Neural cell (in vitro differentiated cells): Measurements from ENCODE around the gene ZNF729. TPM values are rescaled to one million over a fixed set of nuclear protein-coding genes. Genes with fewer than 3 reads are reported as not detected.

Source experiments
- H2AFZ ChIP-seq: fragments of 200-600, 300-800 bp; sonication (generic), shearing (Covaris generic); 2 replicates; pipeline ENCODE4 v1.6.0; 2014; ENCODE audit warnings: low read depth, mild to moderate bottlenecking, antibody characterized with exemption, low read length, moderate library complexity
- H3F3A ChIP-seq: fragments of 200-600 bp; shearing (Covaris generic); 2 replicates; pipeline ENCODE4 v1.6.1; 2016; ENCODE audit warnings: mild to moderate bottlenecking, moderate library complexity, mixed read lengths, antibody characterized with exemption, low read length; ENCODE audit not compliant: insufficient read depth, poor library complexity, severe bottlenecking
- H3K27ac ChIP-seq: fragments of 200-600, 300-800 bp; sonication (generic), shearing (Covaris generic); 2 replicates; pipeline ENCODE4 v1.5.1; 2014; ENCODE audit warnings: mild to moderate bottlenecking, low read length, moderate library complexity
- H3K27me3 ChIP-seq: fragments of 300-800, 200-600 bp; sonication (generic), shearing (Covaris generic); 2 replicates; pipeline ENCODE4 v1.6.0; 2014; ENCODE audit warnings: mild to moderate bottlenecking, low read depth, low read length, moderate library complexity; ENCODE audit not compliant: insufficient read depth
- H3K36me3 ChIP-seq: fragments of 300-800, 200-600 bp; sonication (generic), shearing (Covaris generic); 2 replicates; pipeline ENCODE4 v1.5.1; 2014; ENCODE audit warnings: mild to moderate bottlenecking, antibody characterized with exemption, low read length, moderate library complexity; ENCODE audit not compliant: insufficient read depth
- H3K4me2 ChIP-seq: fragments of 300-800, 200-600 bp; sonication (generic), shearing (Covaris generic); 2 replicates; pipeline ENCODE4 v1.6.0; 2014; ENCODE audit warnings: mild to moderate bottlenecking, low read length
- H3K4me3 ChIP-seq: fragments of 300-800, 200-600 bp; sonication (generic), shearing (Covaris generic); 2 replicates; pipeline ENCODE4 v1.5.1; 2014; ENCODE audit warnings: mild to moderate bottlenecking, low read length, moderate library complexity
- H3K79me2 ChIP-seq: fragments of 200-600 bp; shearing (Covaris generic); replicated peaks from 2 replicates; pipeline ENCODE4 v1.6.0; 2014; ENCODE audit warnings: mild to moderate bottlenecking, low read length, moderate library complexity; ENCODE audit not compliant: insufficient read depth
- H3K9ac ChIP-seq: fragments of 300-800, 200-600 bp; sonication (generic), shearing (Covaris generic); 2 replicates; pipeline ENCODE4 v1.6.1; 2016; ENCODE audit warnings: mild to moderate bottlenecking, low read length, mixed read lengths
- H3K9me2 ChIP-seq: fragments of 200-600 bp; shearing (Covaris generic); 2 replicates; pipeline ENCODE4 v1.6.1; 2016; ENCODE audit warnings: mild to moderate bottlenecking, low read length, mixed read lengths; ENCODE audit not compliant: insufficient read depth
- H3K9me3 ChIP-seq: fragments of 200-600, 300-800 bp; sonication (generic), shearing (Covaris generic); 2 replicates; pipeline ENCODE4 v1.6.1; 2016; ENCODE audit warnings: mild to moderate bottlenecking, mixed run types, low read length, moderate library complexity, mixed read lengths
- H4K20me1 ChIP-seq: fragments of 200-600 bp; shearing (Covaris generic); 2 replicates; pipeline ENCODE4 v1.6.1; 2016; ENCODE audit warnings: mild to moderate bottlenecking, mixed run types; ENCODE audit not compliant: insufficient read depth
- EP300 ChIP-seq: fragments of 450-650 bp; conservative IDR thresholded peaks from 2 replicates; pipeline ENCODE4 v1.6.1; 2014; ENCODE audit warnings: antibody characterized with exemption, mild to moderate bottlenecking, moderate library complexity; ENCODE audit not compliant: poor library complexity, severe bottlenecking
- EZH2 ChIP-seq: fragments of 200-600, 300-800 bp; shearing (Covaris generic), sonication (generic); IDR thresholded peaks from 2 replicates; pipeline ENCODE4 v1.6.1; 2014; ENCODE audit warnings: antibody characterized with exemption, low read length, borderline replicate concordance, mild to moderate bottlenecking; ENCODE audit not compliant: insufficient read depth, poor library complexity, severe bottlenecking
- MXI1 ChIP-seq: fragments of 450-650 bp; conservative IDR thresholded peaks from 2 replicates; pipeline ENCODE4 v1.6.1; 2014; ENCODE audit warnings: antibody characterized with exemption, mild to moderate bottlenecking; ENCODE audit not compliant: poor library complexity, severe bottlenecking
- POLR2AphosphoS5 ChIP-seq: IDR thresholded peaks from 2 replicates; pipeline ENCODE4 v1.6.1; 2012
- RAD21 ChIP-seq: fragments of 450-650 bp; conservative IDR thresholded peaks from 2 replicates; pipeline ENCODE4 v1.6.1; 2014; ENCODE audit warnings: antibody characterized with exemption, mild to moderate bottlenecking, moderate library complexity
- SMC3 ChIP-seq: fragments of 450-650 bp; conservative IDR thresholded peaks from 2 replicates; pipeline ENCODE4 v1.6.1; 2014; ENCODE audit warnings: antibody characterized with exemption, mild to moderate bottlenecking, moderate library complexity; ENCODE audit not compliant: poor library complexity
- TAF1 ChIP-seq: IDR thresholded peaks from 2 replicates; pipeline ENCODE4 v1.6.1; 2012; ENCODE audit warnings: low read depth
- polyA minus RNA-seq: library from RNA; depleted of rRNA, polyadenylated mRNA; stranded (reverse); fragments of >200 nt; gene quantifications from 2 replicates; pipeline ENCODE4 v1.2.3, GENCODE V29; 2014
- polyA plus RNA-seq: library from polyadenylated mRNA; depleted of rRNA; stranded (reverse); fragments of >200 nt; gene quantifications from 2 replicates; pipeline ENCODE4 v1.2.3, GENCODE V29; 2014
- TF ChIP-seq, protein P1 (sequence below): IDR thresholded peaks from 2 replicates; pipeline ENCODE4 v1.6.1; 2012; ENCODE audit warnings: borderline replicate concordance
- TF ChIP-seq, protein P2 (sequence below): fragments of 450-650 bp; IDR thresholded peaks from 2 replicates; pipeline ENCODE4 v1.5.1; 2014; ENCODE audit warnings: antibody characterized with exemption, mild to moderate bottlenecking, moderate library complexity; ENCODE audit not compliant: poor library complexity, severe bottlenecking

ZNF729 gene
- polyA plus RNA-seq (0.09 TPM in 1 of 2 replicates, not detected in the other), polyA minus RNA-seq (not detected in 2 replicates)

DNA sequence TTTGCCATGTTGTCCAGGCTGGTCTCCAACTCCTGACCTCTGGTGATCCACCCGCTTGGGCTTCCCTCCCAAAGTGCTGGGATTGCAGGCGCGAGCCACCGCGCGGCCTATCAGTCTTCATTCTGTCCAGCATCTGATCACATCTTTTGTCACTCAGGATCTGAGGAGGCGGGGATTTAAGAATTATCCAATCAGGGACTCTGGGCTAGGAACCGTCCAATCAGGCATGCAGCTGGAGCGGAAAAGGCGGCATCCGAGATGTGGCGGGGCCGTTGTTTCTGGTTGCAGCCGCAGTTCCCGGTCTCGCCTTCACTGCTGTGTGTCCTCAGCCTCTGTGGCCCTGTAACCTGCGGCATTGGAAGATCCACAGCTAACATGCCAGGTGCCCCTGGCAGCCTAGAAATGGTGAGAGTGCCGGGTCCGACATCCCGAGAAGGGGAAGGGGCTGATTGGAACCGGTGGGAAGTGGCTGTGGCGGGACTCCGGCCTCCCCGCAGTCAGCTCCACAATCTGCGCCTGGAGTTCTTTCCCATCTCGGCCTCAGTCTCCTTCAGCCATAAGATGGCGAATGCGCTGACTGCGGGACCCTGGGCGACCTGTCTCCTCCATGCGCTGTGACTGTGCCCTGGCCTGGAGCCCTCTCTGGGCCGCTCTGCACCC, at the start of gene ZNF729:
TSS of gene ZNF729 (plus strand) at position 291 of the 660 bp plus-strand sequence. CDS start at position 376, 85 bp downstream.
- Histone ChIP-seq H3K4me3 (no peak within 1 kb of the TSS), H3K36me3 (no peaks in the 10 kb centered on the region), H2AFZ (no peak within 1 kb of the TSS), H3K27ac (no peak within 1 kb of the TSS), H4K20me1 (no peaks in the 10 kb centered on the region), H3K27me3 (no peaks in the 10 kb centered on the region), H3F3A (no peaks in the 10 kb centered on the region), H3K79me2 (no peaks in the 10 kb centered on the region), H3K9ac (no peak within 1 kb of the TSS), H3K9me3 (peaks cover 5% of the 10 kb centered on the region), H3K9me2 (no peaks in the 10 kb centered on the region), H3K4me2 (no peak within 1 kb of the TSS)
- TF ChIP-seq, protein P1, sequence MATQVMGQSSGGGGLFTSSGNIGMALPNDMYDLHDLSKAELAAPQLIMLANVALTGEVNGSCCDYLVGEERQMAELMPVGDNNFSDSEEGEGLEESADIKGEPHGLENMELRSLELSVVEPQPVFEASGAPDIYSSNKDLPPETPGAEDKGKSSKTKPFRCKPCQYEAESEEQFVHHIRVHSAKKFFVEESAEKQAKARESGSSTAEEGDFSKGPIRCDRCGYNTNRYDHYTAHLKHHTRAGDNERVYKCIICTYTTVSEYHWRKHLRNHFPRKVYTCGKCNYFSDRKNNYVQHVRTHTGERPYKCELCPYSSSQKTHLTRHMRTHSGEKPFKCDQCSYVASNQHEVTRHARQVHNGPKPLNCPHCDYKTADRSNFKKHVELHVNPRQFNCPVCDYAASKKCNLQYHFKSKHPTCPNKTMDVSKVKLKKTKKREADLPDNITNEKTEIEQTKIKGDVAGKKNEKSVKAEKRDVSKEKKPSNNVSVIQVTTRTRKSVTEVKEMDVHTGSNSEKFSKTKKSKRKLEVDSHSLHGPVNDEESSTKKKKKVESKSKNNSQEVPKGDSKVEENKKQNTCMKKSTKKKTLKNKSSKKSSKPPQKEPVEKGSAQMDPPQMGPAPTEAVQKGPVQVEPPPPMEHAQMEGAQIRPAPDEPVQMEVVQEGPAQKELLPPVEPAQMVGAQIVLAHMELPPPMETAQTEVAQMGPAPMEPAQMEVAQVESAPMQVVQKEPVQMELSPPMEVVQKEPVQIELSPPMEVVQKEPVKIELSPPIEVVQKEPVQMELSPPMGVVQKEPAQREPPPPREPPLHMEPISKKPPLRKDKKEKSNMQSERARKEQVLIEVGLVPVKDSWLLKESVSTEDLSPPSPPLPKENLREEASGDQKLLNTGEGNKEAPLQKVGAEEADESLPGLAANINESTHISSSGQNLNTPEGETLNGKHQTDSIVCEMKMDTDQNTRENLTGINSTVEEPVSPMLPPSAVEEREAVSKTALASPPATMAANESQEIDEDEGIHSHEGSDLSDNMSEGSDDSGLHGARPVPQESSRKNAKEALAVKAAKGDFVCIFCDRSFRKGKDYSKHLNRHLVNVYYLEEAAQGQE, result no peak
- TF ChIP-seq, protein P2, sequence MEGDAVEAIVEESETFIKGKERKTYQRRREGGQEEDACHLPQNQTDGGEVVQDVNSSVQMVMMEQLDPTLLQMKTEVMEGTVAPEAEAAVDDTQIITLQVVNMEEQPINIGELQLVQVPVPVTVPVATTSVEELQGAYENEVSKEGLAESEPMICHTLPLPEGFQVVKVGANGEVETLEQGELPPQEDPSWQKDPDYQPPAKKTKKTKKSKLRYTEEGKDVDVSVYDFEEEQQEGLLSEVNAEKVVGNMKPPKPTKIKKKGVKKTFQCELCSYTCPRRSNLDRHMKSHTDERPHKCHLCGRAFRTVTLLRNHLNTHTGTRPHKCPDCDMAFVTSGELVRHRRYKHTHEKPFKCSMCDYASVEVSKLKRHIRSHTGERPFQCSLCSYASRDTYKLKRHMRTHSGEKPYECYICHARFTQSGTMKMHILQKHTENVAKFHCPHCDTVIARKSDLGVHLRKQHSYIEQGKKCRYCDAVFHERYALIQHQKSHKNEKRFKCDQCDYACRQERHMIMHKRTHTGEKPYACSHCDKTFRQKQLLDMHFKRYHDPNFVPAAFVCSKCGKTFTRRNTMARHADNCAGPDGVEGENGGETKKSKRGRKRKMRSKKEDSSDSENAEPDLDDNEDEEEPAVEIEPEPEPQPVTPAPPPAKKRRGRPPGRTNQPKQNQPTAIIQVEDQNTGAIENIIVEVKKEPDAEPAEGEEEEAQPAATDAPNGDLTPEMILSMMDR, result no peak
- TF ChIP-seq POLR2AphosphoS5, result no peak
- TF ChIP-seq EP300, result no peak
- no peak for TF ChIP-seq TAF1
- TF ChIP-seq MXI1, result no peak
- TF ChIP-seq SMC3, result no peak
- no peak for TF ChIP-seq RAD21
- no peak for TF ChIP-seq EZH2

GRCh38 chr19:22256856-22257255, 29.4 kb upstream of the ZNF729 start:
- H2AFZ ChIP-seq, result no peak overlapping the region
- no peaks in the 10 kb centered on the region for H3K79me2 ChIP-seq
- no peak for TF ChIP-seq POLR2AphosphoS5
- H3K36me3 ChIP-seq, result no peaks in the 10 kb centered on the region
- no peak overlapping the region for H3K9ac ChIP-seq
- no peak overlapping the region for H3K4me2 ChIP-seq
- no peaks in the 10 kb centered on the region for H3K9me2 ChIP-seq
- H3K4me3 ChIP-seq, result no peak overlapping the region
- no peaks in the 10 kb centered on the region for H3F3A ChIP-seq
- peaks cover 7% of the 10 kb centered on the region for H3K9me3 ChIP-seq
- no peak overlapping the region for H3K27ac ChIP-seq
- H3K27me3 ChIP-seq, result no peaks in the 10 kb centered on the region
- H4K20me1 ChIP-seq, result no peaks in the 10 kb centered on the region
